GM10847 (cell line): ENCODE results near the gene CTXND1.

ENCODE experiments used
- POLR2A ChIP-seq: IDR thresholded peaks from 2 replicates; pipeline ENCODE4 v1.6.1; 2011; ENCODE audit not compliant: insufficient read length; ENCODE audit errors: extremely low read depth

Gene CTXND1

GRCh38 chr15:80252121-80252518 lies at the start of gene CTXND1:
Gene CTXND1 (minus strand): TSS chr15:80252213. CDS start chr15:80201949, 50,264 bp downstream.
- no peak for TF ChIP-seq POLR2A

GRCh38 chr15:80301472-80301871 lies 49.5 kb upstream of the CTXND1 start:
- TF ChIP-seq POLR2A: no peak

- no peak for TF ChIP-seq POLR2A
These were observed 40.1 kb upstream of the CTXND1 start for GRCh38 chr15:80292079-80292478.

- TF ChIP-seq POLR2A: no peak
These were observed 37.8 kb upstream of the CTXND1 start for GRCh38 chr15:80289528-80290495.

GRCh38 chr15:80288131-80288530 lies 36.1 kb upstream of the CTXND1 start:
- TF ChIP-seq POLR2A: no peak

GRCh38 chr15:80286055-80286454 lies 34.0 kb upstream of the CTXND1 start:
- TF ChIP-seq POLR2A: no peak

- TF ChIP-seq POLR2A: no peak
These were observed 33.4 kb upstream of the CTXND1 start for GRCh38 chr15:80285379-80285778.

- no peak for TF ChIP-seq POLR2A
These were observed 31.5 kb upstream of the CTXND1 start for GRCh38 chr15:80283531-80283930.

GRCh38 chr15:80277147-80277546 lies 25.1 kb upstream of the CTXND1 start:
- TF ChIP-seq POLR2A: no peak

- no peak for TF ChIP-seq POLR2A
These were observed 23.9 kb upstream of the CTXND1 start for GRCh38 chr15:80275961-80276360.

- no peak for TF ChIP-seq POLR2A
These were observed 23.0 kb upstream of the CTXND1 start for GRCh38 chr15:80274996-80275395.

GRCh38 chr15:80274554-80274953 lies 22.5 kb upstream of the CTXND1 start:
- no peak for TF ChIP-seq POLR2A

- TF ChIP-seq POLR2A: no peak
These were observed 21.0 kb upstream of the CTXND1 start for GRCh38 chr15:80272987-80273386.

GRCh38 chr15:80270472-80270871 lies 18.5 kb upstream of the CTXND1 start:
- no peak for TF ChIP-seq POLR2A

GRCh38 chr15:80268101-80268500 lies 16.1 kb upstream of the CTXND1 start:
- no peak for TF ChIP-seq POLR2A

- TF ChIP-seq POLR2A: no peak
These were observed 15.6 kb upstream of the CTXND1 start for GRCh38 chr15:80267658-80268057.

- TF ChIP-seq POLR2A: no peak
These were observed 14.7 kb upstream of the CTXND1 start for GRCh38 chr15:80266745-80267144.

GRCh38 chr15:80266113-80266512 lies 14.1 kb upstream of the CTXND1 start:
- TF ChIP-seq POLR2A: no peak

GRCh38 chr15:80265021-80265420 lies 13.0 kb upstream of the CTXND1 start:
- no peak for TF ChIP-seq POLR2A
